Hypothalamus (tissue), 51 donors: ENCODE data around the gene DMRT3.
A peak's percentile ranks its signal among the peaks of the same experiment; 100 is the strongest.
"Not testable (repeated sequence)": the region's sequence is repeated elsewhere in the genome, so short reads cannot be mapped to it uniquely, and the experiment has no call there.

Experiments used
- DNase-seq, 51 donors: peaks; one replicate each; lab custom pipeline; 2025; lab: John Stamatoyannopoulos, UW

Gene DMRT3

DNA sequence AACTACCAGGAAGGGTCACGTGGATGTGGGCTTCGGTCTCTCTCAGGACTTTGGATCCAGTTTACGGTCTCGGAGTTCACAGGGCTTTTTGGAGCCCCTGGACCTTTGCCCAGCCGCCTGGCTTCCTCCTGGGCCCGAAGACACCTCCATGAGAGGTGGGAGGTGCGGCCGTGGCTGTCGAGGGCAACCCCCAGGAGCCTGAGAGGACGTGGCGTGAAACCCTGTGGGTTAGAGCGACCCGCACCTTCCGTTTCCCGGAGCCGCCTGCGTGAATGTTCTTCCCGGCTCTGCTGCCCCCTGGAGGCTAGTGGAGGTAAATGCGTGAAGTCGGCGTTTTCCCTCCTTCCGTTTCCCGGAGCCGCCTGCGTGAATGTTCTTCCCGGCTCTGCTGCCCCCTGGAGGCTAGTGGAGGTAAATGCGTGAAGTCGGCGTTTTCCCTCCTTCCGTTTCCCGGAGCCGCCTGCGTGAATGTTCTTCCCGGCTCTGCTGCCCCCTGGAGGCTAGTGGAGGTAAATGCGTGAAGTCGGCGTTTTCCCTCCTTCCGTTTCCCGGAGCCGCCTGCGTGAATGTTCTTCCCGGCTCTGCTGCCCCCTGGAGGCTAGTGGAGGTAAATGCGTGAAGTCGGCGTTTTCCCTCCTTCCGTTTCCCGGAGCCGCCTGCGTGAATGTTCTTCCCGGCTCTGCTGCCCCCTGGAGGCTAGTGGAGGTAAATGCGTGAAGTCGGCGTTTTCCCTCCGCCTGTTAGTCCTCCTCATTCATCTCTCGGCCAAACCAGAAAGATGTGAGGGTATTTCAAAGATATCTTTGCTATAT is 22.1 kb downstream of the DMRT3 start:
- not testable (repeated sequence) for DNase-seq

DNA sequence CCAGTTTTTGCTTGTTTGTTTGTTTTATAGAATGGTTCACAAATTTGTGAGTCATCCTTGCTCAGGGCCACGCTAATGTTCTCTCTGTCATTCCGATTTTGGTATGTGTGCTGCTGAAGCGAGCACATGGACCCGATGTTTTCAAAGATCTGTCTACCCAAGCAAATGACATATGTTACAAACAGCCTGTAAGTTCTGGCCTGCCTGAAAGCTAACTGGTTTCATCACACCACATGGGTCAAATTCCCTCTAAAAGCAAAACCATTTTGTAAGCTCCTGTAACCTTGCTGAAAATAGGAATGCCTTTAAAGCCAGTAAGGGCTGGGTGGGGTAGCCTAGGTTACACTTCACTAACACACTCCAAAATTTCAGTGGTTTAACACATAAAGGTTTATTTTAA is 25.4 kb downstream of the DMRT3 start:
- DNase-seq: no peak

DNA sequence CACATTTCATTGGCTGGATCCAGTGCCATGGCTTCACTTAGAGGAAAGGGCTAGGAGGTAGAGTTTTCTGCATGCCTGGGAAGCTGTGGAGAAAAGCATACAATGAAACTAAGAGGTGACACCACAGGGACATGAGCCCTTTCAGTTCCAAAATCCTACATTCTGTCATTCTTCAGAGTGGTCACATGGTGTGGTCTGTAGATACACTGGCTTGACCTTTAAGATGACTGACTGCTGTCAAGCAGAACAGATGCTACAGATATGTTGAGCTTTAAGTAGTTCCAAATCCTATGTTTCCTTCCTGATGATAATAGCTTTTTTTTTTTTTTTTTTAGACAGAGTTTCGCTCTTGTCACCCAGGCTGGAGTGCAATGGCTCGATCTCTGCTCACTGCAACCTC is 26.2 kb downstream of the DMRT3 start:
- no peak for DNase-seq

DNA sequence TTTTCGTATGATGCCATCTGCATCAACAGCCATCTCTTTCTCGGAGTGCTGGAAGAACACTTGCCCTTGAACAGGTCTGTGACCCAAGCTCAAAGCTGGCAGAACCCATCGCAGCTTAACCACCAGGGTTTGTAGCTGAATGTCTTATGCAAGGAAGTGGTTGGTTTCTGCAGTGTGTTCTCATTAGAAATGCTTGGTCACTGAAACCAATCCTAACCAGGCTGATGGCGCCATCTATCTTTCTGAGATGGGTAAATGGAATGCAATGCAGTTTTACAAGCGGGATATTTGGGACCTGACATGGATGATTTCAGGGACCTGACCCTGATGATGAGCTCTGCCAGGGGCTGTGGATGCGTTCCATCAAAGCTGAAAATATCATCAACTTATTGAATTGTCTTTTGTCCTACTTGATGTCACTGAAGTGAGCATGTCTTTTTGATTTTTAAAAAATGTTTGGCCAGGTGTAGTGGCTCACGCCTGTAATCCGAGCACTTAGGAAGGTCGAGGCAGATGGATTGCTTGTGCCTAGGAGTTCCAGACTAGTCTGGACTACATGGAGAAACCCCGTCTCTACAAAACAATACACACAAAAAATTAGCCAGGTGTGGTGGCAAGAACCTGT is 28.7 kb downstream of the DMRT3 start:
- peak in 13 of 51 donors; percentile 1 to 30 (median 7) for DNase-seq

DNA sequence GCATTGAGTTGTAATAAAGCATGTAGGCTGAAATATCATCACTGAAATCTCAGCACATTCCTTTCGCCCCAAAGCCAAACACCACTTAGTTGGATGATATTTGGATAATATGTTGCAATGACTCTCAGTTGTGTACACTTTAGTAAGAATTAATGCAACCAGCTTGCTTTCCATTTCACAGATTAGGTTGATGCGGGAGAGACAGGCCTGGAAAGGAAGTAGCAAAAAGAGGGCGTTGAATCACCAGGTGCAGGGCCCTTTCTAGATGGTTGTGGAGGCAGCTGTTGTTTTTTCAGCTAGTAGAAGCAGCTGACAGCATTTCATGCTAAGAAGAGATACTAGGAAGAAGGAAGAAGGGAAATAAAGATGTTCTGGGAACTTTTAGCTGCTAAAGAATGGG is 30.9 kb downstream of the DMRT3 start:
- DNase-seq: no peak

DNA sequence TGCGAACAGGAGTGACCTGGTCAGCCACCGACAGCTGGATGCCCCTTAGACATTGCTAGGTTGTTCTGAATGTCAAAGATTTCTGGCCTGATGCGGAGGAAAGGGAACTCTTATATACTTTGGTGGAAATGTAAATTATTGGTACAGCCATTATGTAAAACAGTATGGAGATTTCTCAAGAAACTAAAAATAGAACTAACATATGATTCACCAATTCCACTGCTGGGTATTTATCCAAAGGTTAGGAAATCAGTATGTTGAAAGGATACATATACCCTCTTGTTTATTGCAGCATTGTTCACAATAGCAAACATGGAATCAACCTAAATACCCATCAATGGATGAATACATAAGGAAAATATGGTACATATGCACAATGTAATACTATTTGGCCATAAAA is 31.8 kb downstream of the DMRT3 start:
- DNase-seq: no peak

DNA sequence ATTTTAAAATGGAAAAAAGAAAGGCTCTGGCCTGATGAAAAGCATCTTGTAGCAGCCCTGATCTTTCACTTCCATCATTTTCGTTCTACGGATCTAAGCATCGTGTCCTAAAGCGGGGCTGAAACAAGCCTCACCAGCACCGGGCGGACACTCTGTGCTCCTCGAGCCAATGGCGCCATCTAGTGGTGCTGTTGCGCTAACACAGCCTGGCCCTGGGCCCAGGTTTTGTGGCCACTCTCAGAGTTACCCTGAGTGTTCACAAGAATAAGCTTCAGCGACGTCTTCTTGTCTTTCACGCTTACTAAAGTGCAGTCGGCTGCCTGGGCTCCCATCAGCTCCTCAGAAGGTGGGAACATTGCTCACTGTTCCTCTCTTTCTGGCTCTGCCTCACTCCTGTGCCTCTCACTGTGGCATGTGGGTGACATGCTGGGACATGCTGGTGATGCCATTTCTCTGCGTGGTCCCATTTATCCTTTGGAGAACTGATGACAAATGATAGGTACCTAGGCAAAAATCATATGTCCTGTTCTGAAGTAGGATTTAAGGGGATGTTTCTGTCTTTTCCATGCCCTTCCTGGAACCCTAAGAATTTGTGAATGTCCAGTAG is 32.7 kb downstream of the DMRT3 start:
- DNase-seq: peak in 49 of 51 donors; percentile 9 to 88 (median 58)

DNA sequence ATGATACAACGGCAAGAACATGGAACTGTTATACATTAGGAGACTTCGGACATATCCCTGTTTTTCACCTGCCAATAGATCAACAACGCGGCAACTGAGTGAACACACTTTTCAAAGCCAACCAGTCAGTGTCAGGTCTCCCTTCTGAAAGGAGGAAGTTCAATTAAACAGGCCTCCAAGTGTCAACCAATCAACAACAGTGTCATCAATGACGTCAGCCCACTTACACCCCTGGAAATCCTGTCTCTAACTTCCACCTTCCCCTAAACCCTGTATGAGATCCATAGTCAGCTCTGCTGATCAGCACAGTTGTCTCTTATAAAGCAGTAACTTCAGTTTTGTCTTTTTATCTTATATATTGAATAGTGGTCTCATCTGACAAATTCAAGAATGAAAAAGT is 36.6 kb downstream of the DMRT3 start:
- no peak for DNase-seq

DNA sequence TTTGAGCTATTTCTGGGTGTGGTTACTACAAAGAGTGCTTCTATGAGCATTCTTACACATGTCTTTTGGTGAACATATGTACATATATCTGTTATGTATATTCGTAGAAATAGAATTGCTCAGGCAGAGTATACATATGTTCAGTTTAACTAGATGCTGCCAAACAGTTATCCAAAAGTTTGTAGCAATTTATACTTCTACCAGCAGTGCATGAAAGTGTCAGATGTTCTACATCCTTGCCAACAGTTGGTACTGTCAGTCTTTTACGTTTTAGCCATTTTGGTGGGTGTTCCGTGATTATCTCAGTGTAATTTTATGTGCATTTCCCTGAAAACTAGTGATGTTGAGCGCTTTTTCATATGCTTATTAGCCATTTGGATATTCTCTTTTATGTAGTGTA is 37.8 kb downstream of the DMRT3 start:
- no peak for DNase-seq

DNA sequence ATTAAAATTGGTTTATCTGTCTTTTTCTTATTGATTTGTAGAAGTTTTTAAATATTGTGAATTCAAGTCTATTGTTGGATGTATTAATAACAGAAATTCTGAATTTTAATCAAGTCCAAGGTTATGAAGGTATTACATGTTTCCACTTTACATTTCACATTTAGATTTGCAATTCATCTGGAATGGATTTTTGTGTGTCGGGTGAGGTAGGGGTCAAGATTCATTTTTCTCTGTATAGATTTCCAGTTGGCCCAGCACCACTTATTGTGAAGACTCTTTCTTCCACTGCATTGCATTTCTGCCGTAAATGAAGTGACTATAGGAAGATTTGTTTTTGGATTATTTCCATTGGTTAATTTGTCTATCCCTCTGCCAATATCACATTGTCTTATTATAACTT is 38.2 kb downstream of the DMRT3 start:
- no peak for DNase-seq

DNA sequence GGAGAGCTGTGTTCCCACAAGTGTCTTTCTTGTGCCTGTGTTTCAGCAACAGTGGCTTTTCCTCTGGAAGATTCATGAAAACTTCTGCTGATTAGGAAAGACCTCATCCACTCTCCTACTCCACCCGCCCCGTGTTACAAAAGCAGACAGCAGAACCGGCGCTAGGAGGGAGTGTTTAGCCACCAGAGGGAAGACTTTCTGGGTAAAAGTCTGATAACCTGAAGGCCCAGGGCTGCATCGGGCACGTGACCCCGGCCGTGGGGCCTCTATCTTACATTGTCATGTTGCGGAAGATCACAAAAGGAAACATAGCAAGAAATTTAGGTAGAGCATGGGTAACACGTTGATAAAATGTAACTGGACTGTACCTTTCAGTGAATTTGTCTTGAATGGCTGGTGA is 41.7 kb downstream of the DMRT3 start:
- no peak for DNase-seq

DNA sequence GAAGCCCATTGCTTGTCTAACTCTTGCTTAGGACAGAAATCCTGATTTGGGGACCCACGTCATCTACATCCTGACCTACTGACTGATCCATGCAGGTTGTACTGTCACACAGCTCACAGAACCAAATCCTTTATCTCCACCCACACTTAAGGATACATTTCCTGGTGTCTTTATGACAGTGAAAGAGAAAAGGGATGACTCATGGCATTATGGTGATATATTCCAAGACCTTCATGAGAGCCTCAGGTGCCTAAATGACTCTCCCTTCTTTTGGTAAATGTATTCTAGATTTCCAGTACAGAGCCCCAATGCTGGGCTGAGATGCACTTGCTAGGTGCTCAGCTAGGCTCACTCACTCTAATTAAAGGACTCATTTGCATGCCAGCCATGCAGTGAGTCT is 47.7 kb downstream of the DMRT3 start:
- no peak for DNase-seq

DNA sequence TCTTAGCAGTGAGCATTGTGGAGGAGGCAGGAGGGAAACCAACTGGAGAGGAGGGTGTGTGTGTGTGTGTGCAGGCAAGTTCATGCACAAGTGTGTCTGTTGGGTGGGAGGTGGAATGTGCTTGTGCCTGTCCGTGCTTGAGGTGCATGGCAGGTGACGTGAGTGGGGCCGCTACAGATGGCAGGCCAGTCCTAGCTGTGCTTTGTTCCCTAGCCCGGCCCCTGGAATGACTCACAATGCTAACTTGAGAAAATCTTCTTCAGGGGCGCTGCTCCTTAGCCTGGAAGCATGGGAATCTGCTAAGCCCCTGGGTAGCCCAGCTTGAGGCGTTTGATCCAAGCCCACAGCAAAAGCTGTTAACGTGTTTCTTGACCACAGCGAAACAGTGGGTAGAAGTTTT is 48.7 kb downstream of the DMRT3 start:
- no peak for DNase-seq

DNA sequence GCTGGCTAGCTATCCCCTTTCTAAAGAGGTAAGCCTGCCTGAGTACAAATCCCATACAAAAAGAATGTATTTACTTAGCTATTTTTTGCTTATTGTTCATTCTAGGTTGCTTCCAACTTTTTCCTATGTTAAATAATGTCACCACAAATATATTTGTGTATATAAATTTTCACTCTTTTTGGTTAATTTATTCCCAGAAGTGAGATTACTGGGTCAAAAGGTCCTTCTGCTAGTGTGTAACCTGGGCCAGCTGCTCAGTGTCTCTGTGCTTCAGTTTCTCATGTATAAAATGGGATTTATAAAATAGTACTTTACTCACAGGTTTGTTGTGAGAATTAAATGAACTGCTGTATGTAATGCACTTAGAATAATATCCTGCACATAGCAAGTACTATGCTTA is 49.8 kb downstream of the DMRT3 start:
- DNase-seq: no peak

DNA sequence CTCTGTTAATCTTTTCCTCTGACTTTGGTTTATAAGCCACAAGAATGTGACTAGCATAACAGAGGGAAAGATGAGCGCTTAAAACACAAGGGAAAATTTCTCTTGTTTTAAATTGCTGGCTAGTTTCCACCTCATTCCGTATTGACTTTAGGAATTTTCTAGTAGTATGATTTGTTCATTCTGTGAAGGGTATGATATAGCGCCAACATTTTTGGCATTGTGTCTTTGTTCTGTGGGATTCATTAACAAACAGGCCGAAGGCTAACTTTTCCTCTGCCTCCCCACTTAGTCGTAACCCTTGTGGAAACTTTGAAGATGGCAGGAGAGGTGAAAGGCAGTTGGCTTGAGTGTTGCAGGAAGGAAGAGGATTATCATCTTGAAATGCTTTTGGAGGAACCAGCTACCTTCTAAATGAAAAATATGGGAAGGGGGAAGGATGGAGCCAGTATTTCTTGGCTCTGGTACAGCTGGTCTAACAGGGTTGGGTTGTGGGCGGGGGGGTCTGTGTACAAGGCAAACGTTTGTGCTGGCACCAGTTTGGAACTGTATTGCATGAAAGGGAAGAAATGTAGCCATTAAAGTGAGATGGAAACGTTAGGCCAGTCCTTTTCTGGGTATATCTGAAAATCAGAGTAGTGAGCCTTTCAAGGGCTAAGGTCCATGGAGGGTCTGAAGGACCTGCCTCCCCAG is 52.2 kb downstream of the DMRT3 start:
- no peak for DNase-seq

DNA sequence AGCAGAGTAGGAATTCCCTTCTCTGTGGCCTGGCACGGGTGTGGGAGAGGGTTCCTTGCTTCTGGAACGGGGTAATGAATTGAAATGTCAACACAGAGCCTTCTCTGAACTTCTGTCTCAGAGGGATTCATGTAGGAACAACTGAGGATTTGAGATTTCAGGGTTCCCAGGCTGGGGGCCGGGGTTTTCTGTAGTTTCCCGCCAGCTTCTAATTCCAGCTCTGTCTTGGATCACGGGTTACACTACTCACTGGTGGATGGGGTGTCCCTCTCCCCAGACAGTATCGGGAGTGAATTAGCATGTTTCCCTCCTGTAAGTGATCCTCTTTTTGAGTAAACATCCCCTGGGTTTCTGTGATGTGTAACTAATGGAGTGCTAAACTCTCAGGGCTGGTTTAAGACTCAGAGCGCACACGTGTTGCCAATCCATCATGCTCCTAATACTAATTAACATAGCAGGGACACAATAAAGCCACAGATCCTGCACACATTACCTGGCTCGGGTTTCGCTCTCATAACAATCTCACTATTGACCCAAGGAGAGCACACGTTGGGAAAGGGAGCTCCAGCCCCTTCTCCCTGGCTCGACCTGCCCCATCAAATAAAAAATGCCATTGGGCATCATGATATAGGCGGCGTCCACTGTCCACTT is 55.6 kb downstream of the DMRT3 start:
- no peak for DNase-seq

DNA sequence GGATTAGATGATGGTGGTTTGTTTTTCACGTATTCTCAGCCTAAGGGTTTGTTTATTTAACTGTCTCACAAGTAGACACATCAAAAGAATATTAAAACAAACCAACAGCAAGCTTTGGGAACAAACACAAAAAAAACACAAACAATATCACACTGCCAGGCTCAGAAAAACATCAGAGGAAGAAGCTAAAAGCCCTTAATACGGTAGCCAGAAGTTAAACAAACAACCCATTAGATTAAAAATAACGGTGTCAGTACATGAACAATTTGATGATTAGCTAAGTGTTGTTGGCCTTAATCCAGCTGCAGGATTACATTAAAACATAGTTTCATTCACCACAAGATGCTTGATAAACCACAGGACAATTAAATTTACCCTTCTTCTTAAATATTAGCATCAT is 57.8 kb downstream of the DMRT3 start:
- no peak for DNase-seq

DNA sequence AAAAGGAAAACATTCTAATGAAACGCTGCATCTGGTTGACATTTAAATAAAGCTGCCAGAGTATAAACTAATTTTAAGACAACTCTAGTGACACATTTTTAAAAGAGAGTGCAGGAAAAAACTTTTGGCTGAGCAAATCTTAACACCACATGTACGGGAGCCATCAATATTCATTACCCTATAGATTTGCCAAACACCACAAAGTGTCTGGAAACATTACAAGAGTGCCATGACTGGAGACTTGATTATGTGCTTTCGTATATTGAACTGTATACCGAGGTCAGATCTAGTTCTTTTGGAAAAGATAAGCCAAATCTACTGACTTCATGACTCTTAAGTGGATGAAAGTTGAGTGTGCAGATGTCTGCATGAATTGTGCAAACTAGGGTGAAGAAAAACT is 63.1 kb downstream of the DMRT3 start:
- DNase-seq: no peak
